Fibroblast of mammary gland (primary cell): Measurements from ENCODE around the gene CCSER1.

ENCODE experiments used
- DNase-seq: peaks from one replicate; pipeline ENCODE4 v3.0.0-alpha.2; 2010; ENCODE audit warnings: low read depth
- H3K4me3 ChIP-seq: 2 replicates; pipeline ENCODE4 v1.5.1; 2011; ENCODE audit warnings: low read depth, mild to moderate bottlenecking, low read length, moderate library complexity; ENCODE audit not compliant: control insufficient read depth
- TF ChIP-seq, protein P1 (sequence below): conservative IDR thresholded peaks from 2 replicates; pipeline ENCODE4 v1.5.1; 2011; ENCODE audit warnings: low read depth, low read length, inconsistent platforms; ENCODE audit not compliant: control insufficient read depth, insufficient read depth

Gene CCSER1

DNA sequence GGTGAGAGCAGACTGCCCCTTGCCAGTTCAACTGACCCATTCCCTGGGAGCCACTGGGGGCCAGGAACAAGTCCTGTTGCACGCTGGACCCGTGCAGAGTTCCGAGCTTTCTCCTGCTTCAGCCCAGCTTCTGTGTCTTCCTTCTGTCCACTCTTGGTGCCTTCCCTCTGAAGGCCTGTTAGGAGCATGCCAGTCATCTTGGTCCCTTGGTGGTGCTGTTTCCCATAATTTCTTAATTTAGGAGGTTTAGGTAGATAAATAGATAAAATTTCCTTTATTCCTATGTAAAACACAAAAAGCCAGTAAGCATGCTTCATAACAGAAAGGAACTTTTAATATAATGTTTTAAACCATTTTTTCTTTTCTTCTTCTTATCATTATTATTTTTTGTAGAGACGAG lies 672.7 kb downstream of the CCSER1 start:
- DNase-seq: no peak
- H3K4me3 ChIP-seq: no peak overlapping the region
- TF ChIP-seq, protein P1, sequence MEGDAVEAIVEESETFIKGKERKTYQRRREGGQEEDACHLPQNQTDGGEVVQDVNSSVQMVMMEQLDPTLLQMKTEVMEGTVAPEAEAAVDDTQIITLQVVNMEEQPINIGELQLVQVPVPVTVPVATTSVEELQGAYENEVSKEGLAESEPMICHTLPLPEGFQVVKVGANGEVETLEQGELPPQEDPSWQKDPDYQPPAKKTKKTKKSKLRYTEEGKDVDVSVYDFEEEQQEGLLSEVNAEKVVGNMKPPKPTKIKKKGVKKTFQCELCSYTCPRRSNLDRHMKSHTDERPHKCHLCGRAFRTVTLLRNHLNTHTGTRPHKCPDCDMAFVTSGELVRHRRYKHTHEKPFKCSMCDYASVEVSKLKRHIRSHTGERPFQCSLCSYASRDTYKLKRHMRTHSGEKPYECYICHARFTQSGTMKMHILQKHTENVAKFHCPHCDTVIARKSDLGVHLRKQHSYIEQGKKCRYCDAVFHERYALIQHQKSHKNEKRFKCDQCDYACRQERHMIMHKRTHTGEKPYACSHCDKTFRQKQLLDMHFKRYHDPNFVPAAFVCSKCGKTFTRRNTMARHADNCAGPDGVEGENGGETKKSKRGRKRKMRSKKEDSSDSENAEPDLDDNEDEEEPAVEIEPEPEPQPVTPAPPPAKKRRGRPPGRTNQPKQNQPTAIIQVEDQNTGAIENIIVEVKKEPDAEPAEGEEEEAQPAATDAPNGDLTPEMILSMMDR: no peak

DNA sequence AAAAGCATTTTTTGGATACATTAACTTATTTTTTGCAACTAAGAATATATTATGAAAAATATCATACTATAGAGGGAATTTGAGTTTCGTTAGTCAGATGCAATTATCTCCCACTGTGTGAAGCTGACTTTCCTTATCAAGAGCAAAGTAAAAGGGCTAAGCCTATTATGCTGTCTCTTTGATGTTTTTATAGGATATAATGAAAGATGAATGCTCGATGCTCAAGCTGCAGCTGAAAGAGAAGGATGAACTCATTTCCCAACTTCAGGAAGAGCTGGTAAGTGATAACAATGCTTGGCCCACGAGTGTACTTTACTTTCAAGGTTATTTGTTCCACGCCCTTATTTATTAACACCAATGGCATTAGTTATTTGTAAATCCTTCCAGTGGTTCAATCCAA lies 688.4 kb downstream of the CCSER1 start:
- no peak overlapping the region for H3K4me3 ChIP-seq
- no peak for DNase-seq
- TF ChIP-seq, protein P1: no peak

DNA sequence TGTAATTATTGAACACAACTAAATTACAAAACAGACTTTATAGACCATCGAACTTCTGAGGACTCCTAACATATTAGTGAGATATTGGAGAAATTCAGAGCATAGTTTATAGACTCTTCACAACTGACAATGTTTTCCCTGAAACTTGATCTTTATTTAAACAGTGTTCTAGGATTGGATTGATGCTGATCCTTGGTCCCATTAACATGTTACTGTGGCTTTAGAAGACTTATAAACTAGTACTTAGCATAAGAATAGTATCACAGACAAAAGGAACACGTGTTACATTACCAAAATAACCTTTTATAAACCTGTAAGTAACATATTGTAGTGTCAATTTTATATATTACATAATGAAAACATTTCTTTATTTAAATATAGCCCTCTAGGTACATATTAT lies 689.6 kb downstream of the CCSER1 start:
- DNase-seq: no peak
- TF ChIP-seq, protein P1: no peak
- no peak overlapping the region for H3K4me3 ChIP-seq

DNA sequence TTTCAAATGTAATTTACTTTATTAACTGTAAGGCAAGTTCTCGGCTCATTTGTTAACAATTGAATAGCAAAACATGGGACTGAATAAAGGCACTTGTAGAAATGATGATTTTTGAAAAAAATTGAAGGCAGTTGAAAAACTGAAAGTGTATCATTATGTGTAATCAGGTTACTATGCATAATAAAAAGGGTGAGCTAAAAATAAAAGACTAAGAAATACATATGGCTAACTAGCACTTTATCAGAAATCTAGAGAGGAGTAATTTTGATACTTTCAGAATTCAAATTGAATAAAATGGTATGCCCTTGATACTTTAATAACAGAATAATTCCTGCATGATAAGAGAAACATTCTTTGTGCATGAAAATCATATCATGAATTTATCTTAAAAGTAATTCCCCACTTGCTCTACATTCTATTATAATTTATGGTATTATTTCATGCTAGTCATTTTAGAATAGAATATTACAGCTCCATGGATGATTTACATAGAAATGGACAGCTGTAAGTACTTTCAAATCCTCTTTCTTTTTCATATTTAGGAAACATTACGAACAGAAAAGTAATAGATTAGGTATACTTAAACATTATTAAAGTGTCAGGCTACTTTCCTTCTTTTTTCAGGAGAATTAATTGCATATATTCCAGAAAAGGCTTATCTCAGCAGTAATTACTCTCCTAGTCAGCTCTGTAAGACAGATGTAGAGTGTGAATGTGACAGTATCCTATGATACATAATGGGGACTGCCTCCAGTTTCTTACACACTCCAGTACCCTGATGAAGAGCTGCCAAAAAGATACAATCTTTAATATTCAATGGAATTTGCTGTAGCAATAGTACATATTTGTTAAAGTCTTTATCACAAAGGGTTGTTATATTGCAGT lies 697.3 kb downstream of the CCSER1 start:
- no peak for DNase-seq
- TF ChIP-seq, protein P1: no peak
- no peak overlapping the region for H3K4me3 ChIP-seq

DNA sequence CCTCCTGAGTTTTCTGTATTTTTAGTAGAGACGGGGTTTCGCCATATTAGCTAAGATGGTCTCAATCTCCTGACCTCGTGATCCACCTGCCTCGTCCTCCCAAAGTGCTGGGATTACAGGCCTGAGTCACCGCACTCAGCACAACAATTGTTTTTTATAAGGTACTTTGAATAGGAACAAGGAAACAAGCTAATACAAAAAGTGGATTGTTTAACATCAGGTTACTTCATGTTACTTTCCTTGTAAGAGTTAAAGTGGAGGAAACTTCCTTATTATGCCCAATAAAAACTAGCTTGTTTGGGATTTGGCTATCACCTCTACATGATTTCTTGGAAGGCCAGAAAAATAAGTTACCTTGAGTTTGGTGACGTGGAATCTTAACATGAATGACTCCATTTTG lies 698.7 kb downstream of the CCSER1 start:
- no peak overlapping the region for H3K4me3 ChIP-seq
- DNase-seq: no peak
- TF ChIP-seq, protein P1: no peak

DNA sequence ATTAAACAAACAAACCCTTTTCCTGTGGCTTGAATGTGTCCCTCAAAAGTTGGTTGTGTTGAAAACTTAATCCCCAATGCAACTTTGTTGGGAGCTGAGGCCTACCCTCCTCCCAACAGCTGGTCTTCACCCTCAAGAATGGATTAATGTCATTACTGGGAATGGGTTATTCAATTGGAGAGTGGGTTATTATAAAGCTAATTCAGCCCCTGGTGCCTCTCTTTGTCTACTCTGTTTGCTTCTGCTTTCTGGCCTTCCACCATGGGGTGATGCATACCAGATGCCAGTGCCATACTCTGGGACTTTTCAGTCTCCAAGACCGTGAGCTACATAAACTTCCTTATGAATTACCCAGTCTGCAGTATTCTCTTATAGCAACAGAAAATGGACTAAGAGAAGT lies 706.5 kb downstream of the CCSER1 start:
- DNase-seq: no peak
- TF ChIP-seq, protein P1: no peak
- H3K4me3 ChIP-seq: no peak overlapping the region
